ENCODE measurements around the gene COL18A1.
A peak's percentile ranks its signal among the peaks of the same experiment; 100 is the strongest.

The COL18A1 gene

DNA sequence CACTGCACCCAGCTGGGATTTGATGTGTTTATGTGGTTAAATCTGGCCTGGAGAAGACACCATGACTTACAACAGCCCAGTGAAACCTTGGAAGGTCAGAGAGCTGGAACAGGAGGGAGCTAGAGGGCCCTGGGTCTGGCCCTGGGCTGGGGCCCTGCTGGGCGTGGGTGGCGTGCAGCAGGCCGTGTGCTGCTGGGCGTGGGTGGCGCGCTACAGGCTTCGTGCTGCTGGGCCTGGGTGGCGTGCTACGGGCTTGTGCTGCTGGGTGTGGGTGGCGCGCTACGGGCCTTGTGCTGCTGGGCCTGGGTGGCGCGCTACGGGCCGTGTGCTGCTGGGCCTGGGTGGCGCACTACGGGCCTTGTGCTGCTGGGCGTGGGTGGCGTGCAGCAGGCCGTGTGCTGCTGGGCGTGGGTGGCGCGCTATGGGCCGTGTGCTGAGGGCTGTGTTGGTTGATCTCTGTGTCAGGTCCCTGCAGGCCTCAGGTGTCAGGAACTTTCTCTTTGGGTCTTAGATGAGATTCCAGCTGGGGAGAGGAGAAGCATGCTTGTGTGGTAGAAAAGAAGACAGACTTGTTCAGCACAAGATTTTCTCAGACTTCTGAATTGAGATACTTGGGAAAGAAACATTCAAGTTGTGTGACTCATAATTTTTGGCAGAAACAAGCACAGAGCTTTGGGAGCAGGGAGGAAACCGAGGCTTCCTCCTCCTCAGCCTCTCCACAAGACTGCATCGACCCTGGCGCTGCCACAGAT is 66.0 kb downstream of the COL18A1 start:
- TF ChIP-seq, protein P1, sequence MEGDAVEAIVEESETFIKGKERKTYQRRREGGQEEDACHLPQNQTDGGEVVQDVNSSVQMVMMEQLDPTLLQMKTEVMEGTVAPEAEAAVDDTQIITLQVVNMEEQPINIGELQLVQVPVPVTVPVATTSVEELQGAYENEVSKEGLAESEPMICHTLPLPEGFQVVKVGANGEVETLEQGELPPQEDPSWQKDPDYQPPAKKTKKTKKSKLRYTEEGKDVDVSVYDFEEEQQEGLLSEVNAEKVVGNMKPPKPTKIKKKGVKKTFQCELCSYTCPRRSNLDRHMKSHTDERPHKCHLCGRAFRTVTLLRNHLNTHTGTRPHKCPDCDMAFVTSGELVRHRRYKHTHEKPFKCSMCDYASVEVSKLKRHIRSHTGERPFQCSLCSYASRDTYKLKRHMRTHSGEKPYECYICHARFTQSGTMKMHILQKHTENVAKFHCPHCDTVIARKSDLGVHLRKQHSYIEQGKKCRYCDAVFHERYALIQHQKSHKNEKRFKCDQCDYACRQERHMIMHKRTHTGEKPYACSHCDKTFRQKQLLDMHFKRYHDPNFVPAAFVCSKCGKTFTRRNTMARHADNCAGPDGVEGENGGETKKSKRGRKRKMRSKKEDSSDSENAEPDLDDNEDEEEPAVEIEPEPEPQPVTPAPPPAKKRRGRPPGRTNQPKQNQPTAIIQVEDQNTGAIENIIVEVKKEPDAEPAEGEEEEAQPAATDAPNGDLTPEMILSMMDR (conservative IDR thresholded peaks at IDR 0.05; ENCODE audit: low read depth, low read length): no peak
- no peak overlapping the region for H3K4me3 ChIP-seq (ENCODE audit: low read length)
- peak; percentile 84 for DNase-seq (ENCODE audit: low read depth)

DNA sequence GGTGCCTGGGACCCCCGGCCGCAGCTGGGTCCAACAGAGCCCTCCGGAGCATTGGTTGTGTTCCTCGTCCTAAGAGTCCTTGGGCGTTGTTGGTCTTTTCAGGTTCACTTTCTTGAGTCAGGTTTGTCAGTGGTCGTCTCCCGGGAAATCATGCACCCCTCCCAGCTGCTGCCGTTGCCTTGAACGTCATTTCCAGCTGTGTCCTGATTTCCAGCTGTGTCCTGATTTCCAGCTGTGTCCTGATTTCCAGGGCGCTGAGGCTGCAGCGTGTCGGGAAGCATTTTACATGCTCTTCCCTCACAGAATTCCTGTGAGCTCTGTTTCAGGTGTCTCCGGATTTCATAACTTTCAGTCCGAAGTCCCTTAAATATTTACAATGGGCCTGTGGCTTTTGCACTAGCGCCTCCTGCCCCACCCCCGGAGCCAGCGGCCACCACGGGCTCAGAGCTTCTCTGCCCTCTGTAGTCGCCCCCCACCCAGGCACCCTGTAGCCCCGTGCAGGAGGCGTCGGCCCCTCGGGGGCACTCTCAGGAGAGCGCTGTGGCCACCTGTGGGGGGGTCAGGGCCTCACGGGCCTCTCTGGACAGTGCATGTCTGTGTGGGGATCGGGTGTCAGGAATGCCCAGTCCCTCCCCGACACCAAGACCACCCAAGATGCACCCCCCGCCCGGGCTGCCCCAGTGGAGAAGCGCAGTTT is 66.7 kb downstream of the COL18A1 start:
- TF ChIP-seq, protein P1 (conservative IDR thresholded peaks at IDR 0.05; ENCODE audit: low read depth, low read length): no peak
- no peak overlapping the region for H3K4me3 ChIP-seq (ENCODE audit: low read length)
- no peak for DNase-seq (ENCODE audit: low read depth)

DNA sequence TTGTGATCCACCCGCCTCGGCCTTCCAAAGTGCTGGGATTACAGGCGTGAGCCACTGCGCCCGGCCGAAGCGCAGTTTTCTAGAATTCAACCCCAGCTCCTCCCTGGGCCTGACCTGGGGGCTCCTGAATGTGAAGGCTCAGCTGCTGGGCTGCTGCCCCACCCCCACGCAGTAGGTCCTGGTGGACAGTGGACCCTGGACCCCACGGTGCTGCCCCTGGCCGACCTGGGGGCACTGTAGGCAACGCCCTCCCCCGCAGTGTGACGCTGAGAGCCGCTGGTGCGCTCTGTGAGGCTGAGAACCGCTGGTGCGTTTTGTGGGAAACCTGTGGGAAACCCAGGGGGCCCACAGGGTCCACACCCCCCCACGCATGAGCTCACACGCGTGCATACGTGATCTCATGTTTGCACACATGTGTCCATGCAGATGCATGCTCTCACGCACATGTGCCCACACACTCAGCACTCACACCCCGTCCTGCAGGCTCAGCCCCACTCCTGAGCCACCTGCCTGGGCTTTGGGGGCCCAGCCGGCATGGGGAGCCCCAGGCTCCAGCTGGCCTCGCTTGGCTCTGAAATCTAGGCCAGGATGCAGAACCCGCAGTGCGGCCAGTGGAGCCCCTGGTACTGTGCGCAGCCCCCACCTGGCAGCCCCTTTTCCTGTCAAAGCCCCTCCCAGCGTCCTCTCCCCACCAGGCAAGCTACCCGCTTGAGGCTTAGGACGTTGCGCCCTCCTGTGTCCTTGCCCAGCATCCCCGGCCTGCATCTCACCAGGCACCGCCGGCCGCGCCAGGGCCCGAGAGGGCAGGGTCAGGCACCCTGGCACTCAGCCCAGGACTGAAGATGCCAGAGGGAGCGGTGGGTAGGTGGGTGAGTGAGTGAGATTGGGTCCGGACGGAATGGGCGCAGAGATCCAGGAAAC is 67.7 kb downstream of the COL18A1 start:
- TF ChIP-seq, protein P1 (conservative IDR thresholded peaks at IDR 0.05; ENCODE audit: low read depth, low read length): peak; percentile 49
- H3K4me3 ChIP-seq (ENCODE audit: low read length): no peak overlapping the region
- peak; percentile 30 for DNase-seq (ENCODE audit: low read depth)

DNA sequence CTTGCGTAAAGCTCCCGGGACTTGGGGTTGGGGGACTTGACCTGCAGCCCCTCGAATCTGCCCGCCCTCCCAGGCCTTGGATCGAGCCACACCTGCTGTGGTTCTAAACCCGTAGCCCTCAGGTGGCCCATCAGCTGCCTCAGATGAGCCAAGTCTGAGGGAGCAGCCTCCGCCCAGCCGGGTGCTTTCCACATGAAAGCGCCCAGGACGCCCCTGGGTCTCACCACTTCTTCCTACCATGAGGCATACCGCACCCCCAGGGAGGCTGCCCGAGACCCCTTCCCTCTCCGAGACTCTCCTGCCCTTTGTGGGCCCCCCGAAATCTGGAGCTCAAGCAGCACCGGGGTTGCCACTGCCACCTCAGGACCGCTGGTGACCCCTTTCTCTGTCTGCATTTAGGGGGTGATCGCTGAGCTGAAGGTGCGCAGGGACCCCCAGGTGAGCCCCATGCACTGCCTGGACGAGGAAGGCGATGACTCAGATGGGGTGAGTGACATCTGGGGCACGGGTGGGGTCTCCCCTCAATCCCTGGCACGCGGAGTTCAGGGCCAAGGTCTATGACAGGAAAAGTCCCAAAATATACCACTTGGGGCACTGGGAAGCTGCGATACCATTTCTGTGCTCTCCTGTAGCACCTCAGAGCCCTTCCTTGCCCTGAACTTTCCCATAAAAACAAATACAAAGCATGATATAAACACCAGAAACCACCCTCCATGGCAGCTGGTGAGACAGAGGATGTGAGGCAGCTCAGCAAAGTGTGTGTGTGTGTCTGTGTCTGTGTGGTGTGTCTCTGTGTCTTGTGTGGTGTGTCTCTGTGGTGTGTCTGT is 68.7 kb downstream of the COL18A1 start:
- TF ChIP-seq, protein P1 (conservative IDR thresholded peaks at IDR 0.05; ENCODE audit: low read depth, low read length): no peak
- H3K4me3 ChIP-seq (ENCODE audit: low read length): no peak overlapping the region
- no peak for DNase-seq (ENCODE audit: low read depth)

DNA sequence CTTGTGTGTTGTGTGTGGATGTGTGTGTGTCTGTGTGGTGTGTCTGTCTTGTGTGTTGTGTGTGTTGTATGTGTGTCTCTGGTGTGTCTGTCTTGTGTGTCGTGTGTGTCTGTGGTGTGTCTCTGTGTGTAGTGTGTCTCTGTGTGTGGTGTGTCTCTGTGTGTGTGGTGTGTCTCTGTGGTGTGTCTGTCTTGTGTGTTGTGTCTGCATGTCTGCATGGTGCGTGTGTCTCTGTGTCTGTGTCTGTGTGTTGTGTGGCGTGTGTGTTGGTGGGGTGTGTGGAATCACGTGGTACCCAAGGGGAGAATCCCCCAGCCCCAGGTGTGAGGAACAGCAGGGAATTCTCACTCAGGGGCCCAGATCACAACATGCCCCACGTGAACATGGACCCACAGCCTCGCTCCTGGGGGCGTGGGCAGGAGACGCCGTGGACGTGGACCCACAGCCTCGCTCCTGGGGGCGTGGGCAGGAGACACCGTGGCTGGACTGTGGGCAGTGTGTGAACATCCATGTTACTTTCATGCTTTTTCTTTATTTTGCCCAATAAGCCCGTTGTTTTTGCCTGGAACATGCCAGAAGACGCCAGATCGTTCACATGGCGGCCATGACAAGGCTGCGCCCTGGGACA is 69.5 kb downstream of the COL18A1 start:
- DNase-seq (ENCODE audit: low read depth): no peak
- TF ChIP-seq, protein P1 (conservative IDR thresholded peaks at IDR 0.05; ENCODE audit: low read depth, low read length): no peak
- no peak overlapping the region for H3K4me3 ChIP-seq (ENCODE audit: low read length)

Data from retinal pigment epithelial cell (primary cell).